Vagina (tissue), 2 donors: ENCODE data around the gene IMMP2L. TPM values are rescaled to one million over a fixed set of nuclear protein-coding genes. Genes with fewer than 3 reads are reported as not detected.

Experiments used
- DNase-seq, 2 donors: peaks; one replicate each; pipeline ENCODE4 v3.0.0-alpha.2; 2017; ENCODE audit errors: extremely low spot score in 2 of 2
- H3K27ac ChIP-seq: fragments of 200-600 bp; sonication (generic); one replicate; pipeline ENCODE4 v1.5.1; 2019
- H3K27me3 ChIP-seq: fragments of 200-600 bp; sonication (generic); one replicate; pipeline ENCODE4 v1.5.1; 2019
- H3K36me3 ChIP-seq, 2 donors: fragments of 200-600 bp; sonication (generic); one replicate each; pipeline ENCODE4 v1.5.1; 2017 to 2019
- H3K4me1 ChIP-seq: fragments of 200-600 bp; sonication (generic); one replicate; pipeline ENCODE4 v1.5.1; 2019
- H3K4me3 ChIP-seq, 2 donors: fragments of 200-600 bp; sonication (generic); 1 replicate in 1 of 2; 2 replicates in 1 of 2; pipeline ENCODE4 v1.5.1; 2016 to 2019
- H3K9me3 ChIP-seq: fragments of 200-600 bp; sonication (generic); one replicate; pipeline ENCODE4 v1.5.1; 2019
- CTCF ChIP-seq, 3 experiments: fragments of 450-650 bp in 2 of 3; fragments of 200-600 bp in 1 of 3; sonication (generic) in 1 of 3; IDR thresholded peaks; one replicate each; pipeline ENCODE4 v1.5.1; 2017 to 2019; ENCODE audit warnings: antibody characterized with exemption in 3 of 3, mild to moderate bottlenecking in 2 of 3, moderate library complexity in 2 of 3
- POLR2A ChIP-seq, 2 donors: fragments of 450-650 bp; IDR thresholded peaks; one replicate each; pipeline ENCODE4 v1.6.1; 2017; ENCODE audit warnings: antibody characterized with exemption in 2 of 2, mild to moderate bottlenecking in 2 of 2, moderate library complexity in 2 of 2
- POLR2AphosphoS5 ChIP-seq, 2 donors: sonication (generic); formaldehyde crosslinking; IDR thresholded peaks; one replicate each; pipeline ENCODE4 v1.9.0; 2017; ENCODE audit warnings: antibody characterized with exemption in 2 of 2, mild to moderate bottlenecking in 2 of 2, low read depth in 1 of 2; ENCODE audit not compliant: insufficient read depth in 1 of 2
- intact Hi-C: fragments of 100-400 bp; cut with DNase I; formaldehyde crosslinking; loops from one replicate; pipeline ENCODE4 v1.15.1; 2023
- total RNA-seq: library from RNA; depleted of rRNA; stranded (reverse); fragments of >200 nt; gene quantifications from one replicate; pipeline ENCODE4 v1.2.3, GENCODE V29; 2016

Gene IMMP2L
- total RNA-seq, 1 donor from 2014 or later, result 13.3 TPM

GRCh38 chr7:110719741-110720140 lies 842.6 kb downstream of the IMMP2L start:
- H3K9me3 ChIP-seq, result no peaks in the 10 kb centered on the region
- DNase-seq, result no peak
- H3K27me3 ChIP-seq, result no peaks in the 10 kb centered on the region
- H3K4me1 ChIP-seq, result no peaks in the 10 kb centered on the region
- H3K4me3 ChIP-seq, result no peak overlapping the region
- no peak overlapping the region for H3K27ac ChIP-seq
- intact Hi-C loops, result no loop called here
- no peak for TF ChIP-seq POLR2AphosphoS5 (IDR thresholded peaks at IDR 0.05; ENCODE audit: insufficient read depth in 1 of 2, low read depth in 1 of 2)
- H3K36me3 ChIP-seq, result no peaks in the 10 kb centered on the region

GRCh38 chr7:110718503-110719205 lies 843.6 kb downstream of the IMMP2L start:
- TF ChIP-seq POLR2A (IDR thresholded peaks at IDR 0.05) (no peak), POLR2AphosphoS5 (IDR thresholded peaks at IDR 0.05; ENCODE audit: insufficient read depth in 1 of 2, low read depth in 1 of 2) (no peak), CTCF (IDR thresholded peaks at IDR 0.05) (no peak)
- Histone ChIP-seq H3K4me1 (no peaks in the 10 kb centered on the region), H3K36me3 (no peaks in the 10 kb centered on the region), H3K27ac (no peak overlapping the region), H3K4me3 (no peak overlapping the region), H3K9me3 (no peaks in the 10 kb centered on the region), H3K27me3 (no peaks in the 10 kb centered on the region)
- intact Hi-C loops, result no loop called here
- no peak for DNase-seq

- intact Hi-C loops, result no loop called here
- no peaks in the 10 kb centered on the region for H3K36me3 ChIP-seq
- no peaks in the 10 kb centered on the region for H3K27me3 ChIP-seq
- no peaks in the 10 kb centered on the region for H3K4me1 ChIP-seq
- no peak overlapping the region for H3K27ac ChIP-seq
- no peaks in the 10 kb centered on the region for H3K9me3 ChIP-seq
- TF ChIP-seq POLR2A (IDR thresholded peaks at IDR 0.05), result no peak
- no peak for TF ChIP-seq POLR2AphosphoS5 (IDR thresholded peaks at IDR 0.05; ENCODE audit: insufficient read depth in 1 of 2, low read depth in 1 of 2)
- no peak for TF ChIP-seq CTCF (IDR thresholded peaks at IDR 0.05)
- H3K4me3 ChIP-seq, result no peak overlapping the region
- DNase-seq, result no peak
These were observed 858.1 kb downstream of the IMMP2L start for GRCh38 chr7:110704225-110704624.

- Histone ChIP-seq H3K4me1 (no peaks in the 10 kb centered on the region), H3K36me3 (no peaks in the 10 kb centered on the region), H3K27me3 (no peaks in the 10 kb centered on the region), H3K27ac (no peak overlapping the region), H3K9me3 (no peaks in the 10 kb centered on the region), H3K4me3 (no peak overlapping the region)
- no peak for DNase-seq
- no peak for TF ChIP-seq POLR2A (IDR thresholded peaks at IDR 0.05)
- no peak for TF ChIP-seq POLR2AphosphoS5 (IDR thresholded peaks at IDR 0.05; ENCODE audit: insufficient read depth in 1 of 2, low read depth in 1 of 2)
- TF ChIP-seq CTCF (IDR thresholded peaks at IDR 0.05), result no peak
- intact Hi-C loops, result no loop called here
These were observed 863.7 kb downstream of the IMMP2L start for GRCh38 chr7:110698576-110698975.

- Histone ChIP-seq H3K9me3 (no peaks in the 10 kb centered on the region), H3K4me3 (no peak overlapping the region), H3K27me3 (no peaks in the 10 kb centered on the region), H3K4me1 (no peaks in the 10 kb centered on the region), H3K36me3 (no peaks in the 10 kb centered on the region), H3K27ac (no peak overlapping the region)
- DNase-seq, result no peak
- TF ChIP-seq POLR2AphosphoS5 (IDR thresholded peaks at IDR 0.05; ENCODE audit: insufficient read depth in 1 of 2, low read depth in 1 of 2) (no peak), POLR2A (IDR thresholded peaks at IDR 0.05) (no peak), CTCF (IDR thresholded peaks at IDR 0.05) (no peak)
- intact Hi-C loops, result no loop called here
These were observed 868.9 kb downstream of the IMMP2L start for GRCh38 chr7:110693344-110693743.
